WTC11 (cell line): ENCODE measurements around the gene DIDO1. TPM values are rescaled to one million over a fixed set of nuclear protein-coding genes. Genes with fewer than 3 reads are reported as not detected.

Experiments
- ATAC-seq: fragments of 200-7000 bp; cut with Tn5 transposase; 2 replicates; pipeline ENCODE4 v1.10.0; 2021; ENCODE audit warnings: mild to moderate bottlenecking, moderate library complexity
- CTCF ChIA-PET: fragments of 300-600 bp; sonication (Branson Sonifier 250); formaldehyde crosslinking; loops from one replicate; lab custom pipeline; 2021; ENCODE audit warnings: antibody characterized with exemption; lab: Charles Lee
- POLR2A ChIA-PET: fragments of 350-600 bp; sonication (Branson Sonifier 250); formaldehyde crosslinking; loops from one replicate; lab custom pipeline; 2021; ENCODE audit warnings: antibody characterized with exemption; lab: Charles Lee
- DNase-seq: peaks from one replicate; pipeline ENCODE4 v3.0.0; 2021; ENCODE audit warnings: low spot score
- H3K27ac Mint-ChIP-seq: 2 replicates; pipeline ENCODE4 v1.8.0; 2021; ENCODE audit warnings: mixed read lengths
- H3K27me3 Mint-ChIP-seq: 2 replicates; pipeline ENCODE4 v1.8.0; 2021; ENCODE audit warnings: low read depth, mild to moderate bottlenecking, moderate library complexity, mixed read lengths
- H3K36me3 Mint-ChIP-seq: 2 replicates; pipeline ENCODE4 v1.8.0; 2021; ENCODE audit warnings: mixed read lengths
- H3K4me1 Mint-ChIP-seq: 2 replicates; pipeline ENCODE4 v1.8.0; 2022; ENCODE audit warnings: mixed read lengths
- H3K4me3 Mint-ChIP-seq: 2 replicates; pipeline ENCODE4 v1.8.0; 2021; ENCODE audit warnings: mild to moderate bottlenecking, moderate library complexity, mixed read lengths
- H3K9me3 Mint-ChIP-seq: 2 replicates; pipeline ENCODE4 v1.8.0; 2021; ENCODE audit warnings: mixed read lengths
- CBFB ChIP-seq: sonication (generic); formaldehyde crosslinking; IDR thresholded peaks from 2 replicates; pipeline ENCODE4 v1.8.1; 2022; ENCODE audit warnings: mild to moderate bottlenecking, low read depth, missing genetic modification reagents
- E2F4 ChIP-seq: sonication (generic); formaldehyde crosslinking; IDR thresholded peaks from 2 replicates; pipeline ENCODE4 v1.8.1; 2022; ENCODE audit warnings: low read depth, mild to moderate bottlenecking, moderate library complexity, missing genetic modification reagents, borderline replicate concordance
- E2F5 ChIP-seq: sonication (generic); formaldehyde crosslinking; IDR thresholded peaks from 2 replicates; pipeline ENCODE4 v1.8.1; 2022; ENCODE audit warnings: mild to moderate bottlenecking, moderate library complexity, missing genetic modification reagents
- ESRRA ChIP-seq: sonication (generic); formaldehyde crosslinking; IDR thresholded peaks from 2 replicates; pipeline ENCODE4 v1.8.1; 2022; ENCODE audit warnings: mild to moderate bottlenecking, missing genetic modification reagents, borderline replicate concordance
- JUN ChIP-seq: sonication (generic); formaldehyde crosslinking; IDR thresholded peaks from 2 replicates; pipeline ENCODE4 v1.8.0; 2023; ENCODE audit warnings: mild to moderate bottlenecking, missing genetic modification reagents
- KAT7 ChIP-seq: sonication (generic); formaldehyde crosslinking; IDR thresholded peaks from 2 replicates; pipeline ENCODE4 v1.8.1; 2023; ENCODE audit warnings: missing genetic modification reagents, mild to moderate bottlenecking, borderline replicate concordance
- MXD4 ChIP-seq: fragments of 250-450 bp; sonication (Bioruptor Pico); IDR thresholded peaks from 2 replicates; pipeline ENCODE4 v1.8.0; 2021; ENCODE audit warnings: mild to moderate bottlenecking, moderate library complexity, borderline replicate concordance
- NR2C2 ChIP-seq: sonication (generic); formaldehyde crosslinking; IDR thresholded peaks from 2 replicates; pipeline ENCODE4 v1.8.0; 2022; ENCODE audit warnings: mild to moderate bottlenecking, missing genetic modification reagents
- NR3C1 ChIP-seq: sonication (generic); formaldehyde crosslinking; conservative IDR thresholded peaks from 2 replicates; pipeline ENCODE4 v1.8.1; 2023; ENCODE audit warnings: low read depth, mild to moderate bottlenecking, missing genetic modification reagents
- OVOL2 ChIP-seq: fragments of 250-450 bp; sonication (Bioruptor Pico); IDR thresholded peaks from 2 replicates; pipeline ENCODE4 v1.9.0; 2021; ENCODE audit warnings: mild to moderate bottlenecking, borderline replicate concordance
- PRDM15 ChIP-seq: sonication (generic); formaldehyde crosslinking; IDR thresholded peaks from 2 replicates; pipeline ENCODE4 v1.8.0; 2022; ENCODE audit warnings: missing genetic modification reagents
- PREB ChIP-seq: sonication (generic); formaldehyde crosslinking; IDR thresholded peaks from 2 replicates; pipeline ENCODE4 v1.8.1; 2022; ENCODE audit warnings: mild to moderate bottlenecking, missing genetic modification reagents, moderate library complexity, borderline replicate concordance
- PRRX2 ChIP-seq: fragments of 250-450 bp; sonication (Bioruptor Pico); IDR thresholded peaks from 2 replicates; pipeline ENCODE4 v1.8.0; 2021; ENCODE audit warnings: mild to moderate bottlenecking
- TCF7 ChIP-seq: sonication (generic); formaldehyde crosslinking; IDR thresholded peaks from 2 replicates; pipeline ENCODE4 v1.8.0; 2022; ENCODE audit warnings: mild to moderate bottlenecking, low read depth, missing genetic modification reagents, moderate library complexity
- ZNF263 ChIP-seq: sonication (generic); formaldehyde crosslinking; IDR thresholded peaks from 2 replicates; pipeline ENCODE4 v1.8.1; 2022; ENCODE audit warnings: low read depth, mild to moderate bottlenecking, moderate library complexity, missing genetic modification reagents
- ZNF671 ChIP-seq: fragments of 250-450 bp; sonication (Bioruptor Pico); IDR thresholded peaks from 2 replicates; pipeline ENCODE4 v1.8.0; 2021; ENCODE audit warnings: mild to moderate bottlenecking
- total RNA-seq: library from RNA; stranded (reverse); gene quantifications from 3 replicates; pipeline ENCODE4 v1.2.3, GENCODE V29; 2021
- TF ChIP-seq, protein P1 (sequence below): fragments of 200-600 bp; IDR thresholded peaks from 2 replicates; pipeline ENCODE4 v1.8.0; 2022; ENCODE audit warnings: antibody characterized with exemption
- TF ChIP-seq, protein P2 (sequence below): sonication (generic); formaldehyde crosslinking; IDR thresholded peaks from 2 replicates; pipeline ENCODE4 v1.8.1; 2023; ENCODE audit warnings: mild to moderate bottlenecking, moderate library complexity, missing genetic modification reagents

DIDO1 gene
- total RNA-seq, 1 experiment from 2014 or later = 87.3 TPM

- no peak overlapping the region for H3K4me3 Mint-ChIP-seq
- no peaks in the 10 kb centered on the region for H3K9me3 Mint-ChIP-seq
- H3K36me3 Mint-ChIP-seq = peaks cover 47% of the 10 kb centered on the region
- H3K27ac Mint-ChIP-seq = peak overlapping the region; percentile 78; the same call in 1 of the 2 replicates
- ATAC-seq (no peak), DNase-seq (no peak)
- TF ChIP-seq OVOL2 (CRISPR knock-in tag) (no peak), E2F5 (CRISPR knock-in tag) (no peak), KAT7 (CRISPR knock-in tag) (no peak), PREB (CRISPR knock-in tag) (no peak), JUN (CRISPR knock-in tag) (no peak), ESRRA (CRISPR knock-in tag) (no peak), CBFB (CRISPR knock-in tag) (no peak), E2F4 (CRISPR knock-in tag) (no peak), ZNF263 (CRISPR knock-in tag) (no peak), PRRX2 (CRISPR knock-in tag) (no peak), TCF7 (no peak), MXD4 (CRISPR knock-in tag) (no peak), NR3C1 (CRISPR knock-in tag) (no peak), NR2C2 (CRISPR knock-in tag) (no peak), PRDM15 (CRISPR knock-in tag) (no peak), ZNF671 (no peak)
- TF ChIP-seq, protein P1, sequence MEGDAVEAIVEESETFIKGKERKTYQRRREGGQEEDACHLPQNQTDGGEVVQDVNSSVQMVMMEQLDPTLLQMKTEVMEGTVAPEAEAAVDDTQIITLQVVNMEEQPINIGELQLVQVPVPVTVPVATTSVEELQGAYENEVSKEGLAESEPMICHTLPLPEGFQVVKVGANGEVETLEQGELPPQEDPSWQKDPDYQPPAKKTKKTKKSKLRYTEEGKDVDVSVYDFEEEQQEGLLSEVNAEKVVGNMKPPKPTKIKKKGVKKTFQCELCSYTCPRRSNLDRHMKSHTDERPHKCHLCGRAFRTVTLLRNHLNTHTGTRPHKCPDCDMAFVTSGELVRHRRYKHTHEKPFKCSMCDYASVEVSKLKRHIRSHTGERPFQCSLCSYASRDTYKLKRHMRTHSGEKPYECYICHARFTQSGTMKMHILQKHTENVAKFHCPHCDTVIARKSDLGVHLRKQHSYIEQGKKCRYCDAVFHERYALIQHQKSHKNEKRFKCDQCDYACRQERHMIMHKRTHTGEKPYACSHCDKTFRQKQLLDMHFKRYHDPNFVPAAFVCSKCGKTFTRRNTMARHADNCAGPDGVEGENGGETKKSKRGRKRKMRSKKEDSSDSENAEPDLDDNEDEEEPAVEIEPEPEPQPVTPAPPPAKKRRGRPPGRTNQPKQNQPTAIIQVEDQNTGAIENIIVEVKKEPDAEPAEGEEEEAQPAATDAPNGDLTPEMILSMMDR = no peak
- TF ChIP-seq, protein P2, sequence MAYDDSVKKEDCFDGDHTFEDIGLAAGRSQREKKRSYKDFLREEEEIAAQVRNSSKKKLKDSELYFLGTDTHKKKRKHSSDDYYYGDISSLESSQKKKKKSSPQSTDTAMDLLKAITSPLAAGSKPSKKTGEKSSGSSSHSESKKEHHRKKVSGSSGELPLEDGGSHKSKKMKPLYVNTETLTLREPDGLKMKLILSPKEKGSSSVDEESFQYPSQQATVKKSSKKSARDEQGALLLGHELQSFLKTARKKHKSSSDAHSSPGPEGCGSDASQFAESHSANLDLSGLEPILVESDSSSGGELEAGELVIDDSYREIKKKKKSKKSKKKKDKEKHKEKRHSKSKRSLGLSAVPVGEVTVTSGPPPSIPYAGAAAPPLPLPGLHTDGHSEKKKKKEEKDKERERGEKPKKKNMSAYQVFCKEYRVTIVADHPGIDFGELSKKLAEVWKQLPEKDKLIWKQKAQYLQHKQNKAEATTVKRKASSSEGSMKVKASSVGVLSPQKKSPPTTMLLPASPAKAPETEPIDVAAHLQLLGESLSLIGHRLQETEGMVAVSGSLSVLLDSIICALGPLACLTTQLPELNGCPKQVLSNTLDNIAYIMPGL (CRISPR knock-in tag) = no peak
- H3K4me1 Mint-ChIP-seq = peaks cover 17% of the 10 kb centered on the region
- no peaks in the 10 kb centered on the region for H3K27me3 Mint-ChIP-seq
- POLR2A ChIA-PET = no interaction called here
- CTCF ChIA-PET = interaction anchor here (1.1 to 2.4 kb wide), 3 partner anchors 22 to 58 kb away, joined by 6 to 9 read pairs (median 7); no protein-coding TSS in a partner anchor
These were observed 24.4 kb upstream of the DIDO1 start for GRCh38 chr20:62950741-62951140.
